ENCODE results near the gene BRD7.

DNA sequence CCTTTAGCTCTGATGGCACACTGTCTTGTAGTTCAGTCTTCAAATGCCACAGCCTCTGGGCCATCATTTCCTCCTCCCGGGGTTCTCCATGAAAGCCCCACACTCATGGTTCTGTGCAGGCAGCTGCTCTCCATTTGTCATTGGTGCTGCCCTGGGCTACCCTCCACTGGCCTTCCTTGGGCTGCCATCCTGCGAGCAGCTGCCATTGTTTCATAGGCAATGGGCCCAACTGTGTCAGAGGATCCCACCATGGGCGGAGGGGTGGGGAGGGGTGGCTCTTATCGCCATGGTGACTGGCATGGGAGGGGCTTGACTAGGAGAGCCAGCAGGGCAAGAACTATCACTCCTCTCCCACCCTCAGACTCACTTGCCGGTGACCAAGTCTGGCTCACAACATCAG, 38.6 kb upstream of the BRD7 start:
- TF ChIP-seq, protein P1, sequence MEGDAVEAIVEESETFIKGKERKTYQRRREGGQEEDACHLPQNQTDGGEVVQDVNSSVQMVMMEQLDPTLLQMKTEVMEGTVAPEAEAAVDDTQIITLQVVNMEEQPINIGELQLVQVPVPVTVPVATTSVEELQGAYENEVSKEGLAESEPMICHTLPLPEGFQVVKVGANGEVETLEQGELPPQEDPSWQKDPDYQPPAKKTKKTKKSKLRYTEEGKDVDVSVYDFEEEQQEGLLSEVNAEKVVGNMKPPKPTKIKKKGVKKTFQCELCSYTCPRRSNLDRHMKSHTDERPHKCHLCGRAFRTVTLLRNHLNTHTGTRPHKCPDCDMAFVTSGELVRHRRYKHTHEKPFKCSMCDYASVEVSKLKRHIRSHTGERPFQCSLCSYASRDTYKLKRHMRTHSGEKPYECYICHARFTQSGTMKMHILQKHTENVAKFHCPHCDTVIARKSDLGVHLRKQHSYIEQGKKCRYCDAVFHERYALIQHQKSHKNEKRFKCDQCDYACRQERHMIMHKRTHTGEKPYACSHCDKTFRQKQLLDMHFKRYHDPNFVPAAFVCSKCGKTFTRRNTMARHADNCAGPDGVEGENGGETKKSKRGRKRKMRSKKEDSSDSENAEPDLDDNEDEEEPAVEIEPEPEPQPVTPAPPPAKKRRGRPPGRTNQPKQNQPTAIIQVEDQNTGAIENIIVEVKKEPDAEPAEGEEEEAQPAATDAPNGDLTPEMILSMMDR (IDR thresholded peaks at IDR 0.05; ENCODE audit: low read depth, low read length): no peak
- TF ChIP-seq EZH2phosphoT487 (IDR thresholded peaks at IDR 0.05; ENCODE audit: low read depth): no peak
